ENCODE data around the gene CTNNA2. TPM values are rescaled to one million over a fixed set of nuclear protein-coding genes. Genes with fewer than 3 reads are reported as not detected.

CTNNA2 gene
- total and polyA plus RNA-seq, 2 of the 8 experiments (the other 6 are each of a cell fraction or from before 2014, with no cell fraction given) = 3.9 to 9.0 TPM

GRCh38 chr2:79774016-79774415 lies 261.2 kb downstream of the CTNNA2 start:
- H3K4me2 ChIP-seq (ENCODE audit: insufficient read depth in 1 of 2, low read depth in 2 of 2, low read length in 2 of 2) = no peak overlapping the region
- no peaks in the 10 kb centered on the region for H3K27me3 ChIP-seq (replicated peaks in 1 of 4; ENCODE audit: control insufficient read depth in 3 of 4, extremely low read depth in 1 of 4, insufficient read depth in 3 of 4, low read length in 3 of 4)
- H3K14ac ChIP-seq (ENCODE audit: insufficient read length) = no peak overlapping the region
- no peaks in the 10 kb centered on the region for H3K79me2 ChIP-seq (ENCODE audit: control insufficient read depth in 1 of 2, insufficient read depth in 2 of 2, low read length in 2 of 2)
- H4K8ac ChIP-seq (ENCODE audit: extremely low read depth, insufficient read depth, low read length) = no peak overlapping the region
- H3K36me3 ChIP-seq (ENCODE audit: control insufficient read depth in 2 of 4, insufficient read depth in 4 of 4, low read length in 3 of 4) = no peaks in the 10 kb centered on the region
- no peak overlapping the region for H3K23ac ChIP-seq (ENCODE audit: insufficient read length)
- no peak overlapping the region for H3K4ac ChIP-seq (replicated peaks; ENCODE audit: insufficient read length, low read depth, low read length)
- no peak overlapping the region for H2BK15ac ChIP-seq (ENCODE audit: low read length)
- H2AFZ ChIP-seq (ENCODE audit: low read length) = no peak overlapping the region
- WGBS, 2 experiments (ENCODE audit: extremely low coverage in 1 of 2, insufficient coverage in 1 of 2, insufficient read length in 1 of 2, insufficient replicate concordance in 2 of 2, low coverage in 1 of 2, low lambda C conversion rate in 2 of 2, missing lambda C conversion rate in 1 of 2) = 89% methylated on average over 2 of the region's 2 CpGs; no CpG with 5 or more reads in 1 of the 2 experiments
- peaks cover 0 to 3% (median 0%) of the 10 kb centered on the region in 4 experiments; a peak in 1 of 7 replicates for H3K4me1 ChIP-seq (replicated peaks in 1 of 4; ENCODE audit: control insufficient read depth in 3 of 4, insufficient read depth in 4 of 4, low read length in 3 of 4)
- FAIRE-seq (no peak), DNase-seq (ENCODE audit: low read depth in 1 of 2, low spot score in 2 of 2) (no peak)
- no peak overlapping the region for H3K18ac ChIP-seq (ENCODE audit: extremely low read depth, low read length)
- no peak overlapping the region for H3K27ac ChIP-seq (ENCODE audit: low read depth, low read length)
- no peaks in the 10 kb centered on the region; the same call in 1 of the 2 replicates for H3K23me2 ChIP-seq (ENCODE audit: low read depth, low read length)
- no peak overlapping the region for H3K56ac ChIP-seq (replicated peaks; ENCODE audit: insufficient read length, low read depth, low read length)
- H2BK120ac ChIP-seq (replicated peaks; ENCODE audit: low read depth, low read length) = no peak overlapping the region
- H4K5ac ChIP-seq (ENCODE audit: insufficient read length, low read depth, low read length) = no peak overlapping the region
- no peak for TF ChIP-seq POLR2A (IDR thresholded peaks at IDR 0.05; ENCODE audit: control extremely low read depth in 1 of 2, low read depth in 2 of 2, low read length in 2 of 2)
- TF ChIP-seq TEAD4 (IDR thresholded peaks at IDR 0.05; ENCODE audit: low read depth, low read length) = no peak
- no peak for TF ChIP-seq POU5F1 (IDR thresholded peaks at IDR 0.05; ENCODE audit: low read depth, low read length)
- TF ChIP-seq, protein P1, sequence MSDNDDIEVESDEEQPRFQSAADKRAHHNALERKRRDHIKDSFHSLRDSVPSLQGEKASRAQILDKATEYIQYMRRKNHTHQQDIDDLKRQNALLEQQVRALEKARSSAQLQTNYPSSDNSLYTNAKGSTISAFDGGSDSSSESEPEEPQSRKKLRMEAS (IDR thresholded peaks at IDR 0.05) = no peak
- no peak for TF ChIP-seq BCL11A (IDR thresholded peaks at IDR 0.05; ENCODE audit: low read depth in 2 of 2, low read length in 2 of 2)
- no peak for TF ChIP-seq CBX5 (IDR thresholded peaks at IDR 0.05; ENCODE audit: low read depth, low read length)
- H4K20me1 ChIP-seq (replicated peaks in 1 of 2; ENCODE audit: control insufficient read depth in 1 of 2, insufficient read depth in 2 of 2, low read length in 2 of 2) = no peaks in the 10 kb centered on the region
- CTCF ChIA-PET (ENCODE audit: partially characterized antibody) = no interaction called here
- H3K9ac ChIP-seq (replicated peaks in 1 of 4; ENCODE audit: extremely low read depth in 1 of 4, low read depth in 3 of 4, low read length in 3 of 4) = no peak overlapping the region
- no peak overlapping the region for H2BK20ac ChIP-seq (ENCODE audit: low read length)
- H3K79me1 ChIP-seq (ENCODE audit: low read depth, low read length) = no peaks in the 10 kb centered on the region
- H2AK5ac ChIP-seq (ENCODE audit: low read depth, low read length) = no peak overlapping the region
- H2BK12ac ChIP-seq (ENCODE audit: low read depth, low read length) = no peak overlapping the region
- H3K4me3 ChIP-seq (ENCODE audit: extremely low read depth in 1 of 4, insufficient read depth in 2 of 4, low read depth in 3 of 4, low read length in 4 of 4) = no peak overlapping the region
- H2BK5ac ChIP-seq (ENCODE audit: low read depth, low read length) = no peak overlapping the region
- POLR2A ChIA-PET (ENCODE audit: partially characterized antibody) = interaction anchor here (1.2 kb wide), 1 partner anchor 8 kb away, joined by 3 read pairs; no protein-coding TSS in a partner anchor
- no peak overlapping the region for H4K91ac ChIP-seq (replicated peaks; ENCODE audit: insufficient read length, low read length)
- no peaks in the 10 kb centered on the region for H3K9me3 ChIP-seq (ENCODE audit: insufficient read depth in 2 of 2, low read depth in 1 of 2, low read length in 1 of 2)

Measured in H1 (cell line).